WTC11 (cell line): ENCODE results near the gene MAML2. TPM values are rescaled to one million over a fixed set of nuclear protein-coding genes. Genes with fewer than 3 reads are reported as not detected.

Source experiments
- ATAC-seq: fragments of 200-7000 bp; cut with Tn5 transposase; 2 replicates; pipeline ENCODE4 v1.10.0; 2021; ENCODE audit warnings: mild to moderate bottlenecking, moderate library complexity
- CTCF ChIA-PET: fragments of 300-600 bp; sonication (Branson Sonifier 250); formaldehyde crosslinking; loops from one replicate; lab custom pipeline; 2021; ENCODE audit warnings: antibody characterized with exemption; lab: Charles Lee
- POLR2A ChIA-PET: fragments of 350-600 bp; sonication (Branson Sonifier 250); formaldehyde crosslinking; loops from one replicate; lab custom pipeline; 2021; ENCODE audit warnings: antibody characterized with exemption; lab: Charles Lee
- DNase-seq: peaks from one replicate; pipeline ENCODE4 v3.0.0; 2021; ENCODE audit warnings: low spot score
- H3K27ac Mint-ChIP-seq: 2 replicates; pipeline ENCODE4 v1.8.0; 2021; ENCODE audit warnings: mixed read lengths
- H3K27me3 Mint-ChIP-seq: 2 replicates; pipeline ENCODE4 v1.8.0; 2021; ENCODE audit warnings: low read depth, mild to moderate bottlenecking, moderate library complexity, mixed read lengths
- H3K36me3 Mint-ChIP-seq: 2 replicates; pipeline ENCODE4 v1.8.0; 2021; ENCODE audit warnings: mixed read lengths
- H3K4me1 Mint-ChIP-seq: 2 replicates; pipeline ENCODE4 v1.8.0; 2022; ENCODE audit warnings: mixed read lengths
- H3K4me3 Mint-ChIP-seq: 2 replicates; pipeline ENCODE4 v1.8.0; 2021; ENCODE audit warnings: mild to moderate bottlenecking, moderate library complexity, mixed read lengths
- H3K9me3 Mint-ChIP-seq: 2 replicates; pipeline ENCODE4 v1.8.0; 2021; ENCODE audit warnings: mixed read lengths
- EMX1 ChIP-seq: fragments of 250-450 bp; sonication (Bioruptor Pico); IDR thresholded peaks from 2 replicates; pipeline ENCODE4 v1.8.0; 2021; ENCODE audit warnings: mild to moderate bottlenecking
- FOXP1 ChIP-seq: sonication (generic); formaldehyde crosslinking; IDR thresholded peaks from 2 replicates; pipeline ENCODE4 v1.8.0; 2022; ENCODE audit warnings: missing genetic modification reagents, mild to moderate bottlenecking, moderate library complexity, borderline replicate concordance
- HMGA2 ChIP-seq: fragments of 250-450 bp; sonication (Bioruptor Pico); IDR thresholded peaks from 2 replicates; pipeline ENCODE4 v1.4.0; 2021; ENCODE audit warnings: mild to moderate bottlenecking, moderate library complexity
- JAZF1 ChIP-seq: fragments of 250-450 bp; sonication (Bioruptor Pico); IDR thresholded peaks from 2 replicates; pipeline ENCODE4 v1.9.0; 2021; ENCODE audit warnings: moderate library complexity, mild to moderate bottlenecking, inconsistent platforms
- KAT7 ChIP-seq: sonication (generic); formaldehyde crosslinking; IDR thresholded peaks from 2 replicates; pipeline ENCODE4 v1.8.1; 2023; ENCODE audit warnings: missing genetic modification reagents, mild to moderate bottlenecking, borderline replicate concordance
- MXD4 ChIP-seq: fragments of 250-450 bp; sonication (Bioruptor Pico); IDR thresholded peaks from 2 replicates; pipeline ENCODE4 v1.8.0; 2021; ENCODE audit warnings: mild to moderate bottlenecking, moderate library complexity, borderline replicate concordance
- NFYB ChIP-seq: sonication (generic); formaldehyde crosslinking; conservative IDR thresholded peaks from 2 replicates; pipeline ENCODE4 v1.8.0; 2022; ENCODE audit warnings: low read depth, missing genetic modification reagents
- NR2C2 ChIP-seq: sonication (generic); formaldehyde crosslinking; IDR thresholded peaks from 2 replicates; pipeline ENCODE4 v1.8.0; 2022; ENCODE audit warnings: mild to moderate bottlenecking, missing genetic modification reagents
- SP1 ChIP-seq: sonication (generic); formaldehyde crosslinking; conservative IDR thresholded peaks from 2 replicates; pipeline ENCODE4 v1.8.1; 2022; ENCODE audit warnings: missing genetic modification reagents
- TP53 ChIP-seq: sonication (generic); formaldehyde crosslinking; IDR thresholded peaks from 2 replicates; pipeline ENCODE4 v1.8.1; 2023; ENCODE audit warnings: mild to moderate bottlenecking, missing genetic modification reagents
- ZBTB21 ChIP-seq: sonication (generic); formaldehyde crosslinking; IDR thresholded peaks from 2 replicates; pipeline ENCODE4 v1.8.1; 2023; ENCODE audit warnings: mild to moderate bottlenecking, missing genetic modification reagents, borderline replicate concordance
- ZNF396 ChIP-seq: fragments of 250-450 bp; sonication (Bioruptor Pico); IDR thresholded peaks from 2 replicates; pipeline ENCODE4 v1.8.0; 2021; ENCODE audit warnings: mild to moderate bottlenecking, moderate library complexity, borderline replicate concordance
- ZNF416 ChIP-seq: fragments of 250-450 bp; sonication (Bioruptor Pico); IDR thresholded peaks from 2 replicates; pipeline ENCODE4 v1.9.0; 2021; ENCODE audit warnings: mild to moderate bottlenecking, inconsistent platforms
- total RNA-seq: library from RNA; stranded (reverse); gene quantifications from 3 replicates; pipeline ENCODE4 v1.2.3, GENCODE V29; 2021
- TF ChIP-seq, protein P1 (sequence below): fragments of 250-450 bp; sonication (Bioruptor Pico); IDR thresholded peaks from 2 replicates; pipeline ENCODE4 v2.1.2; 2022; ENCODE audit warnings: mild to moderate bottlenecking, moderate library complexity
- TF ChIP-seq, protein P2 (sequence below): sonication (generic); formaldehyde crosslinking; IDR thresholded peaks from 2 replicates; pipeline ENCODE4 v1.8.1; 2023; ENCODE audit warnings: mild to moderate bottlenecking, missing genetic modification reagents
- TF ChIP-seq, protein P3 (sequence below): sonication (generic); formaldehyde crosslinking; IDR thresholded peaks from 2 replicates; pipeline ENCODE4 v1.8.0; 2022; ENCODE audit warnings: mild to moderate bottlenecking, missing genetic modification reagents
- TF ChIP-seq, protein P4 (sequence below): fragments of 200-600 bp; IDR thresholded peaks from 2 replicates; pipeline ENCODE4 v1.8.0; 2022; ENCODE audit warnings: antibody characterized with exemption

Gene MAML2
- total RNA-seq, 1 experiment from 2014 or later: 8.1 TPM

DNA sequence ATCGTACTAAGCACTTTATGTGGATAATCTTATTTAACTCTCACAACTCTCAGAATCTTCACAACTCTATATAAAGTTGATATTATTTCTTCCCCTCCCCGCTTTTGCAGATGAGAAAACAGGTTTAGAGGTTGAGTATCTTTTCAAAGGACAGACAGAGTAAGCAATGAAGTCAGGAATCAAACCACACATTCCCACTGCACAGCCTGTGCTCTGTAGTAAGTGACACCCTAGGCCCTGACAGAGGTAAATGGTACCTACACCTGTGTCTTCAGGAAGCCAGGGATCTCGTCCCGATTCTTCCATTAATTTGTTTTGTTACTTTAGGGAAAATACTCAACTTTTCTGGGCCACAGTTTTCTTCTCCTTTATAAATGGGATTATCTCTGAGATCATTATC is 246.6 kb downstream of the MAML2 start:
- Mint-ChIP-seq H3K9me3 (no peaks in the 10 kb centered on the region), H3K27ac (no peak overlapping the region), H3K4me3 (no peak overlapping the region), H3K36me3 (no peaks in the 10 kb centered on the region), H3K27me3 (no peaks in the 10 kb centered on the region)
- ATAC-seq (no peak), DNase-seq (no peak)
- POLR2A ChIA-PET: no interaction called here
- TF ChIP-seq, protein P1, sequence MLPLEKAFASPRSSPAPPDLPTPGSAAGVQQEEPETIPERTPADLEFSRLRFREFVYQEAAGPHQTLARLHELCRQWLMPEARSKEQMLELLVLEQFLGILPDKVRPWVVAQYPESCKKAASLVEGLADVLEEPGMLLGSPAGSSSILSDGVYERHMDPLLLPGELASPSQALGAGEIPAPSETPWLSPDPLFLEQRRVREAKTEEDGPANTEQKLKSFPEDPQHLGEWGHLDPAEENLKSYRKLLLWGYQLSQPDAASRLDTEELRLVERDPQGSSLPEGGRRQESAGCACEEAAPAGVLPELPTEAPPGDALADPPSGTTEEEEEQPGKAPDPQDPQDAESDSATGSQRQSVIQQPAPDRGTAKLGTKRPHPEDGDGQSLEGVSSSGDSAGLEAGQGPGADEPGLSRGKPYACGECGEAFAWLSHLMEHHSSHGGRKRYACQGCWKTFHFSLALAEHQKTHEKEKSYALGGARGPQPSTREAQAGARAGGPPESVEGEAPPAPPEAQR (CRISPR knock-in tag): no peak
- TF ChIP-seq, protein P2, sequence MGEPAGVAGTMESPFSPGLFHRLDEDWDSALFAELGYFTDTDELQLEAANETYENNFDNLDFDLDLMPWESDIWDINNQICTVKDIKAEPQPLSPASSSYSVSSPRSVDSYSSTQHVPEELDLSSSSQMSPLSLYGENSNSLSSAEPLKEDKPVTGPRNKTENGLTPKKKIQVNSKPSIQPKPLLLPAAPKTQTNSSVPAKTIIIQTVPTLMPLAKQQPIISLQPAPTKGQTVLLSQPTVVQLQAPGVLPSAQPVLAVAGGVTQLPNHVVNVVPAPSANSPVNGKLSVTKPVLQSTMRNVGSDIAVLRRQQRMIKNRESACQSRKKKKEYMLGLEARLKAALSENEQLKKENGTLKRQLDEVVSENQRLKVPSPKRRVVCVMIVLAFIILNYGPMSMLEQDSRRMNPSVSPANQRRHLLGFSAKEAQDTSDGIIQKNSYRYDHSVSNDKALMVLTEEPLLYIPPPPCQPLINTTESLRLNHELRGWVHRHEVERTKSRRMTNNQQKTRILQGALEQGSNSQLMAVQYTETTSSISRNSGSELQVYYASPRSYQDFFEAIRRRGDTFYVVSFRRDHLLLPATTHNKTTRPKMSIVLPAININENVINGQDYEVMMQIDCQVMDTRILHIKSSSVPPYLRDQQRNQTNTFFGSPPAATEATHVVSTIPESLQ (CRISPR knock-in tag): no peak
- no peak for TF ChIP-seq MXD4 (CRISPR knock-in tag)
- TF ChIP-seq ZNF416 (CRISPR knock-in tag): no peak
- no peak for TF ChIP-seq HMGA2 (CRISPR knock-in tag)
- TF ChIP-seq NFYB (CRISPR knock-in tag): no peak
- TF ChIP-seq SP1 (CRISPR knock-in tag): no peak
- no peak for TF ChIP-seq EMX1 (CRISPR knock-in tag)
- TF ChIP-seq FOXP1 (CRISPR knock-in tag): no peak
- TF ChIP-seq KAT7 (CRISPR knock-in tag): no peak
- TF ChIP-seq, protein P3, sequence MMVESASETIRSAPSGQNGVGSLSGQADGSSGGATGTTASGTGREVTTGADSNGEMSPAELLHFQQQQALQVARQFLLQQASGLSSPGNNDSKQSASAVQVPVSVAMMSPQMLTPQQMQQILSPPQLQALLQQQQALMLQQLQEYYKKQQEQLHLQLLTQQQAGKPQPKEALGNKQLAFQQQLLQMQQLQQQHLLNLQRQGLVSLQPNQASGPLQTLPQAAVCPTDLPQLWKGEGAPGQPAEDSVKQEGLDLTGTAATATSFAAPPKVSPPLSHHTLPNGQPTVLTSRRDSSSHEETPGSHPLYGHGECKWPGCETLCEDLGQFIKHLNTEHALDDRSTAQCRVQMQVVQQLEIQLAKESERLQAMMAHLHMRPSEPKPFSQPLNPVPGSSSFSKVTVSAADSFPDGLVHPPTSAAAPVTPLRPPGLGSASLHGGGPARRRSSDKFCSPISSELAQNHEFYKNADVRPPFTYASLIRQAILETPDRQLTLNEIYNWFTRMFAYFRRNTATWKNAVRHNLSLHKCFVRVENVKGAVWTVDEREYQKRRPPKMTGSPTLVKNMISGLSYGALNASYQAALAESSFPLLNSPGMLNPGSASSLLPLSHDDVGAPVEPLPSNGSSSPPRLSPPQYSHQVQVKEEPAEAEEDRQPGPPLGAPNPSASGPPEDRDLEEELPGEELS (CRISPR knock-in tag): no peak
- TF ChIP-seq, protein P4, sequence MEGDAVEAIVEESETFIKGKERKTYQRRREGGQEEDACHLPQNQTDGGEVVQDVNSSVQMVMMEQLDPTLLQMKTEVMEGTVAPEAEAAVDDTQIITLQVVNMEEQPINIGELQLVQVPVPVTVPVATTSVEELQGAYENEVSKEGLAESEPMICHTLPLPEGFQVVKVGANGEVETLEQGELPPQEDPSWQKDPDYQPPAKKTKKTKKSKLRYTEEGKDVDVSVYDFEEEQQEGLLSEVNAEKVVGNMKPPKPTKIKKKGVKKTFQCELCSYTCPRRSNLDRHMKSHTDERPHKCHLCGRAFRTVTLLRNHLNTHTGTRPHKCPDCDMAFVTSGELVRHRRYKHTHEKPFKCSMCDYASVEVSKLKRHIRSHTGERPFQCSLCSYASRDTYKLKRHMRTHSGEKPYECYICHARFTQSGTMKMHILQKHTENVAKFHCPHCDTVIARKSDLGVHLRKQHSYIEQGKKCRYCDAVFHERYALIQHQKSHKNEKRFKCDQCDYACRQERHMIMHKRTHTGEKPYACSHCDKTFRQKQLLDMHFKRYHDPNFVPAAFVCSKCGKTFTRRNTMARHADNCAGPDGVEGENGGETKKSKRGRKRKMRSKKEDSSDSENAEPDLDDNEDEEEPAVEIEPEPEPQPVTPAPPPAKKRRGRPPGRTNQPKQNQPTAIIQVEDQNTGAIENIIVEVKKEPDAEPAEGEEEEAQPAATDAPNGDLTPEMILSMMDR: no peak
- TF ChIP-seq JAZF1 (CRISPR knock-in tag): no peak
- TF ChIP-seq ZNF396 (CRISPR knock-in tag): no peak
- no peak for TF ChIP-seq TP53 (CRISPR knock-in tag)
- TF ChIP-seq, all 79 proteins: peak for 0
- CTCF ChIA-PET: interaction anchor here (2.1 kb wide), 1 partner anchor 247 kb away, joined by 7 read pairs; the partner anchor contains the start of gene MAML2
- peaks cover 37% of the 10 kb centered on the region for H3K4me1 Mint-ChIP-seq

DNA sequence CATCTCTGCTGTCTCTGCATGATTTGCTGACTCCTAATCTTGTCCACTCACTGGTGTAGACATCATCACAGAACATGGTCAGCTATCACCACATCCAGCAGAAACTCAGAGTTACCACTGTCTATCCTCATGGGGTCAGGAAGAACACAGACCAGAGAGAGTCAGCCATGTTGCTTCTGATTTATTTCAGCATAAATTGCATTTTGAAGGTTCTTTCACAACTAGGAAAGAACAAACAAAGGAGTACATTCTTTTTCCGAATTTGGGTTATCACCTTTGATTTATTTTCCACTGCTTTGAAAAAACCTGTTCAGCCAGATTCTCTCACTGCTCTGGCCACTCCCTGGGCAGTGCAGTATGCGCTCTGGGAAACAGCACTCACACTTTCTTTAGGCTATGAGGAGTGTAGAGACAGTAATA is 247.1 kb downstream of the MAML2 start:
- no peak overlapping the region for H3K4me3 Mint-ChIP-seq
- H3K4me1 Mint-ChIP-seq: peaks cover 37% of the 10 kb centered on the region
- POLR2A ChIA-PET: no interaction called here
- no peaks in the 10 kb centered on the region for H3K9me3 Mint-ChIP-seq
- CTCF ChIA-PET: interaction anchor here (2.1 kb wide), 1 partner anchor 247 kb away, joined by 7 read pairs; the partner anchor contains the start of gene MAML2
- DNase-seq (no peak), ATAC-seq (no peak)
- H3K27ac Mint-ChIP-seq: no peak overlapping the region
- no peak for TF ChIP-seq NR2C2 (CRISPR knock-in tag)
- TF ChIP-seq ZBTB21 (CRISPR knock-in tag): no peak
- TF ChIP-seq ZNF416 (CRISPR knock-in tag): no peak
- TF ChIP-seq, all 79 proteins: peak for 0
- no peaks in the 10 kb centered on the region for H3K36me3 Mint-ChIP-seq
- H3K27me3 Mint-ChIP-seq: no peaks in the 10 kb centered on the region
